ENCODE measurements around the gene ALDH3B1.

ALDH3B1 gene

DNA sequence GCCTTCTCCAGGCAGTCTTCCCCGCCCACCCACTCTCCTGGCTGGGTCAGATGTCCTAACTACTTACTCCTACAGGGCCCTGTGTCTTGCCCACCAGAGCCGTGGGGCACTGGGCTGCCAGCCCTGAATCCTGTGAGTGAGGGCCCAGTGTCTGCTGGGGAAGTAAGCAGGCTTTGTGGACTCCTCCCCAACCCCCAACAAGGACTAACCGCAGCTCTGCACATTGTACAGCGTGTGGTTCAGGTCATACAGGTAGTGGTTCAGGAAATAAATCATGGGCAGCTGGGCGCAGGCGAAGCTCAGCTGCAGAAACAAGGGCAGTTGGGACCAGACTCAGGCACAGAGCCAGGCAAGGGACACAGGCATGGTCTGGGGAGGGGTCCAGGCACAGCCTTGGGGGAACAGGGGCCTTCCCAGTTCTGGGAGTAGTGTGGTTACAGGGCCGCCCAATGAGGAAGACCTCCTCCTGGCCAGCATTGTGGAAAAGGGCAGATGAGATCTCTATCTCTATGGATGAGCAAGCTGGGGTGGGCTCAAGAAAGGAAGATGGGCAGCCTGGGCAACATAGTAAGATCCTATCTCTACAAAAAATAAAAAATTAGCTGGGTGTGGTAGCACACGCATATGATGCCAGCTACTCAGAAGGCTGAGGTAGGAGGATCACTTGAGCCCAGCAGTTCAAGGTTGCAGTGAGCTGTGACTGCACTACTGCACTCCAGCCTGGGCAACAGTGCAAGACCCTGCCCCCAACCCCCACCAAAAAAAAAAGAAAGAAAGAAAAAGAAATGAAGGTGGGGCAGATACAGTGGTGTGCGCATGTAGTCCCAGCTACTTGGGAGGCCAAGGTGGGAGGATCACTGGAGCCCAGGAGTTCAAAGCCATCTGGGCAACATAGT lies 11.7 kb upstream of the ALDH3B1 start:
- peak; percentile 37 for DNase-seq

DNA sequence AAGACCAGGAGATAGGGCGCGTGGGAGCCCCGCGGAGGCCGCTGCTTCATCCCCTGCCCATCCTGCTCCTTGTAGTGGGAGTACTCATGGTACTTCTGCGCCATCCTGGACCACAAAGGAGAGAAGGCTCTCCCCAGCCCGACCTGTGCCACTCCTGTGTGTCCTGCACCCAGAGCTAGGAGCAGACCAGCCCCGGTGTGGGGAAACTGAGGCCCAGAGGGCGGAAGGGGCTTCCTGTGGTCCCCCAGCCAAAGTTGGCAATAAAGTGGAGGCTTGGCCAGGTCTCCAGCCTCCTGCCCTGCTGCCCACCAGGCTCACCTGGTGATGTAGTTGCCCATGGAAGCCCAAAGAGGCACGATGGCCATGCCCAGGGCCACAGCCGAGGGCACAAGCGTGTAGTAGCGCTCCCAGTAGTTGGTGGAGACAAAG lies 10.9 kb upstream of the ALDH3B1 start:
- DNase-seq: no peak

DNA sequence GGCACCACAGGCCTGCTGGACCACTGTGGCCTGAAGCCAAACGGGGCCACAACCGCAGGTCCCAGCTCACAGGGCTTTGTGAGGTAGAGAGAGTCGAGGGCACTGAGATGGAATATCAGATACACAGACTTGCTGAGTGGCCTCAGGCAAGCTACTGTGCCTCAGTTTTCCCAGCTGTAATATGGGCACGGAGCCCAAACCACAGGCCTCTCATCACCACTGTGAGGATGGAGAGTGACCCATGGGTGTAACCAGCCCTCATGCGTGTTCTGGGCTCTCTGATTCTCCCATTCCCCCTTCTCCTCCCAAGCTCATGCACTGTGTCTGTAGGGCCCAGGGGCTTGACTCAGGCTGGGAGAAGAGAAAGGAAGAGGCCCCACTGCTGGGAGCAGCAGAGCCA lies 10.4 kb upstream of the ALDH3B1 start:
- no peak for DNase-seq

DNA sequence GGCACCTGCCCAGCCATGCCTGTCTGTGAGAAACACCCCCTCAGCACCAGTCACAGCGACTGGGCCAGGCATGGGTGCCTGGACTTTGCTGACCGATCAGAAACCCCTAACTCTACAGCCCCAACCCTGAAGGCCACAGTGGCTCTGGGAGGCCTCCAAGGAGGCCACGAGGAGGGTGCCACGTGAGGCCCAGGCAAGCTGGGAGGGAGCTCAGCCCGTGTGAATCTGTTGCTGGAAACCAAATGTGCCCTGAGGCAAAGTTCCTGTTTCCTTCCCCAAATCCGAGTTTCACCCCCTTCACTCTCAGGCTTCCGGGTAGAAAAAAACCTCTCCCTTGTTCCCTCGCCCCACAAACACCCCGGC lies 7.6 kb upstream of the ALDH3B1 start:
- DNase-seq: peak; percentile 90

DNA sequence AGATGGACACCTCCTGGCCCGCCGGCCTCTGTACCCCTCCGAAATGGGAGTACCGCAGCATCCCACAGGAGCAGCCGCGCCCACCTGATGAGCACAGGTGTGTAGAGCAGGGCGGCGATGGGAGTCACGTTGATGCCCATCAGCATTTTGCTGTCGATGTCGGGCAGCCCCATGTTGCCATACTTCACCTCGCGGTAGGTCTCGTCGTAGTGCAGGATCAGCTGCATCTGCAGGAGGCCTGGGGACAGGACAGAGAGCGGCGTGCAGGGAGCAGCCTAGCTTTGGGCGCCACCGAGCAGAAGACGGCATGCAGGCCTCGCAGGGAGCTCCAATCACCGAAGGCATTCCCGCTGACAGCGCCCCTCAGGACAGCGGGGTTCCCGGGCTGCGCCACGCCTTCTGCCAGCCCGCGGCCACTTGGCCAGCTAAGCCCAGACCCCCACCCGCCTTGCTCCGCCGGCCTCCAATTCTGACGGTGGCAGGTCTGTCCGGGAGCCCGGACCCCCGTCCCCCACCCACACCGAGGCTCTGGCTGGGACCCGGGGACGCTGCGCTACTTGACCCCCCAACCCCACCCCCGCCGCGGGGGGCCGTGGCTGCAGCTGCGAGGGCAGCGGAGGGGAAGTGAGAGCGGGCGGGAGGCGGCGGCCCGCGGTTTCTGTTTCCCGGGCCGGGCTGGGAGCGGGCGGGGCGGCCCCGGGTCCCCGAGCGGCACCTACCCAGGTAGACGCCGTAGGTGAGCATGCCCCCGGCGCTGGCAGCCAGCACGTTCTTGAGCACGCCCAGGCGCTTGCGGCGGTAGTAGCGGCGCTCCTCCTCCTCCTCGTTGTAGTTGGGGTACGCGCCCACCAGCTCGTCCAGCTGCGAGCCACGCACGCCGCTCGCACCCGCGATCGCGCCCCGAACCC lies 6.9 kb upstream of the ALDH3B1 start:
- peak; percentile 48 for DNase-seq

DNA sequence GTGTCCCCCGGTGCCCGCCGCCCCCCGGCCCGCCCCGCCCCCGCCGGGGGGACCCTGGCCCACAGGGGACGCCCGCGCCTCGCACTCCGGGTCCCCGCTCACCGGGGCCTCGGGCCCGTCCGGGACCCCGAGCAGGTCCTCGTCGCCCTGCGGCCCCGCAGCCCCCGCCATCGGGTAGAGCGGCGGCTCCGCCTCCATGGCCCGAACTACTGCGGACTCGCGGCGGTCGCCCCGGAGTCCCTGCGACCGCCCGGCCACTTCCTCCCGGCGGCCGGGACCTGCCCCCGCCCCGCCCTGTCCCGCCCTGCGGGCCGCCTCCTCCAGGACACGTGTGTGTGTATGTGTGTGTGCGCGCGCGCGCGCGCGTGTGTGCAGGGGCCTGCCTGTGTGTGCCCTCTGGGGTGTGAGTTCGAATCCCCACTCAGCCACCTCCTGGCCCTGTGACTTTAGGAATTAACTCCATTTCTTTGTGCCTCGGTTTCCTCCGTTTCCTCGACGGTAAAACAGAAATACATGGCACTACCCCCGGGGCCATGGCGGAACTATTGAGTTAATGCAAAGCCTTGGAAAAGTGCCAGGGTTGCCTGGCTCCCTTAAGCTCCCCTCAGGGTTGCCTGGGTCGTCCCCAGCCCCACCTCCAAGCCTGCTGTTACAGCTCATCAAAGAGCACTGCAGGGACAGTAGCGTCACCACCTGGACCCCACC lies 6.1 kb upstream of the ALDH3B1 start, which contains the start of gene UNC93B1:
Gene UNC93B1 (minus strand): TSS at position 252 of the 705 bp plus-strand sequence. CDS start 54 bp downstream, at position 198.
- DNase-seq: peak; percentile 86

DNA sequence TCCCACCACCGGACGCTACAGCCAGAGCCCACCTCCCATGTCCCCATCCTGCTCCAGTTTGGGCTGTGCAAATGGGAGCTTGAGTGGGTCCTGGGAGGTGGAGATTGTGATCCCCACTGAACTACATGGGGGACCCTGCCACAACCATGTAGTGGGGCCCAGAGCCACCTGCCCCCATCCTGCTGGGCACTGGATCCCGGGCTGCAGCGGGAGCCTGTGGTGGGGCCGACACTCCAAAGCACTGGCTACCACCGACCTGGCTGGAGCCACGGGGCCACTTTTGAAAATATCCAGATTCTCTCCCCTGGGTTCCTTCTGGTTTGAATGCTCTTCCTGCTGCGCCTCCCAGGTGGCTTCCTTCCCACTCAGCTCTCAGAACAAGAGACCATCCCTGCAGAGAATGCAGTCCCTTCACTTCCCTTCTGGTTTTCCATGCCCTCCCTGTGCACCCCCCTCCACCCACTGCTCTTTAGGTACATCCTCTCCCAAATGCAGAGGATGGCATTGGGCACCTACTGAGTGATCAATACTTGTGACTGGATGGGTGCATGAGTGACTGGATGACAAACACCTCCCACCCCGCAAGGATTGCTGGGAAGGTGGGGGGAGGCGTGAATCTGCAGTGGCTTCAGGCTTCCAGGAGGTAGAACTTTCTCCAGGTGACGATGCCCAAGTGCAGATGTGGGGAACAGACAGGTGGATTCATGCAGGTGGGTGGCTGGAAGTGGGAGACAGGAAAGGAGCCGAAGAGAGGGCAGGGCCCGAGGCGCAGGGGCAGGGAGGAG lies 5.4 kb upstream of the ALDH3B1 start:
- DNase-seq: no peak

DNA sequence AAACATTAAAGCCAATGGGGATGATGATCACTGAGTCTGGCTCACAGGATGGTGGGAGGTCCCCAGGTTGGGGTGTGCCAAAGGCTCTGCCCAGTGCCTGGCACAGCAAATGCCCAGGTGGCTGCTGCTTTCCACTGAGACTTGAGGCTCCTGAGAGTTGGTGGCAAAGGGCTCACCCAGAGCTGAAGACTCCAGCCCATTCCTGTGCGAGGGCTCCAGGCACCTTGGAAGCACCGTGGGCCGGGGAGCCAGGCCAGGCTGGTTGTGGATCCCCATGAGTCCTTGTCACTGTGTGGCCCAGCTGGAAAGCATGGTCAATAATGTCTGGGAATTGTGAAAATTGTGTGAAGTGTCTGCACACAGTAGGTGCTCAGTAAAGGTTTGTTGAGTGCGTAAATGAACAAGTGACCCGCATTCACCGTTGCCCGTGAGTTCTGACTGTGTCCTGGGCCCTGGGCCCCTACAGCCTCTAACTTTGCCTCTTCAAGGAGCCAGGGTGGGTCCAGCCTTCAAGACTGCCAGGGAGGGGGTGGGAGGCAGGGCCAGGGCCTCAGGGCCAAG lies 3.4 kb upstream of the ALDH3B1 start:
- DNase-seq: no peak

DNA sequence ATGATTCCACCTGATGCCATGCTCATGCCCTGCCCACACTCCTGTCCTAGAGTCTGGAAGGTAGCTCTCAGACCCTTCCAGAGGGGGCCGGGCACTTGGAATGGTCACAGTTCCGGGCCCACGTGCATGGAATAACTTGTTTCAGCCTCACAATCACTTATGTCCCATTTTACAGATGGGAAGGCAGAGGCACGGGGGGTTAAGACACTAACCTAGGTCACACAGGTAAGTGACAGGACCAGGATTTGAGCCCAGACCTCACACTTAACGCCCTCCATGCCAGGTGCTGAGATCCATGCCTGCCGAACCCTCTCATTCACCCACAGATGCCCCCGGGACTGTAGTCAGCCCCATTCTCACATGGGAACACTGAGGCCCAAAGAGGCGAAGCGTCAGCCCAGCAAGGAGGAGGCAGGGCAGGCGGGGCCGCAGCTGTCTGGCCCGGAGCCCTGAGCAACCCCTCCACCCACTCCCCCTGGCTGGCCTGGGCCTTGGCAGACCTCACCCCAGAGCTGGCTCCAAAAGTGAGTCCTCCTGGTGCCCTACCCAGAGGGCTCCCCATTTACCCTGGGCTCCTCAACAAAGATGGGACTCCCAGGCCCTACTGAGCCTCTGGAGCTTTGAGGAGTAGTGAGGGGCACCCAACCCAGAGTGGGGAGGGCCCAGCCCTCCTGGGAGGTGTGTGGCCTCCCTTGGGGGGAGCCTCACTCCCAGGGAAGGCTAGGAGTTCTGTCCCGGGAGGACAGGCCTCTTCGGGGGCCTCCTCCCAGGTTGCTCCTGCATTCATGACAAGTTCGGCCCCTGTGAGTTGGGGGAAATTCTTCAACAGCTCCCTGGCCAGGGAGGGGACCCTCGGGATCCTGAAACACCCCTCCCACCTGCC lies 2.4 kb upstream of the ALDH3B1 start:
- no peak for DNase-seq

DNA sequence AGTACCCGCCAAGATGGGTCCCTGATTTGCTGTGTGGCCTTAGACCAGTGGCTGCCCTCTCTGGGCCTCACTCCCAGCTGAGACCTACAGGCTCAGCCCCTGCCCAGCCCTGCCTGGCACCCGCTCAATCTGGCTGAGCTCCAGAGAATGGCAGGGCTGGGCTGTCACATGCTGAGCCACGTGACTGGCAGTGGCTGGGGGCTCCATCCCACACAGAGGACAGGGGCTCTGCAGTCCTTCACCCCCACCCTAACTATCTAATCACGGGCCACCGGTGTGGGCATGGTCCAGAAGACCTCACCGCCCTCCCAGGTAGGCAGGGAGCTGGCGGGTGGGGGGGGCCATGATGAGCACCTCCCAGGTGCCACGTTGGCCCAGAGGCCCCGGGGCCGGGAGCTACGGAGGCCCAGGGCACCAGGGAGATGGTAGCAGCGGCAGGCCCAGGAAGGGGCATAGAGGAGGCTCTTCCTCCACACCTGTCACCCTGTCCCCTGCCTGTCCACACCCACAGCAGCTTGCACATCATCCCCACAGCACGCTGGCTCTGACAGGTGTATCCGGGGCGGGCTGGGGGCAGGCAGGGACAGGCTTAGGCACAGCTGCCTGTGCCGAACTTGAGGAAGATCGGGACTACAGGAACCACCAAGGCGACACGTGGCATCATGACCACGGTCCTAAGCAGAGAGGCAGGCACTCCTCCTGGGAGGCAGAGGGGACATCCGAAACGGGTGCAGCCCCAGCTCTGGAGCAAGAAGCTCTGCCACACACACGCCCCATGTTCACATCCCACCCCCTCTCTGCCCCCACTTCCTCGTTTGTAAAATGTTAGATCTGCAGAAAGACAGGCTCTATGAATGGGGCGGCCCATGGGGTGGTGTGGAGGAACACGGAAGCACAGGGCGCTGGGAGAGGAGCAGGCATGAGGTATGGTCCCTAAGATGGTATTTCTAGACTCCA lies 1.5 kb upstream of the ALDH3B1 start:
- peak; percentile 59 for DNase-seq

DNA sequence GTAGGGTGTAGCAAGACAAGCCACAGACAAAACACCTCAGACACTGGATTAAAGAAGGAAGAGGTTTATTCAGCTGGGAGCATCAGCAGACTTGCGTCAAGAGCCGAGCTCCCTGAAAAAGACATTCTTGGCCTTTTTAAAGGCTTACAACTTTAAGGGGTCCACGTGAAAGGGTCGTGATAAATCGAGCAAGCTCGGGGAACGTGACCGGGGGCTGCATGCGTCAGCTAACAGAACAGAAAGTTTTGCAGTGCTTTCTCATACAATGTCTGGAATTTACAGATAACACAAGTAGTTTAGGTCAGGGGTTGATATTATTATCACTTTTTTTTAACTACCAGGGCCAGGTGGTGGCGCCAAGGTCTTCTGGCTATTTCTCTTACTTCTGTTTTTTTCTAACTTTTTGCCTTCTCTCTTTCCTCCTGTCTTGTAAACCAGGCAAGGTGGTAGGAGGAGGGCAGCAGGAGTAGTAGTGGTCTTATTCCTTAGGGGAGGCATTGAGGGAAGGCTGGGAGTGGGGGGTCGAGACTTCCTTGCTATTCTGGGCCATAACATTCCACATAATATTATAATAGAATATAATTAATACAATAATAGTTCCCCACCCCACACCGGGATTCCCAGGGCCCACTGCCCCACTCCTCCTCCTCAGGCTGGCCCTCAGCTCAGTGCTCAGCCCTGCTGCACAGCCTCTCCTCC lies 587 bp upstream of the ALDH3B1 start:
- peak; percentile 73 for DNase-seq

DNA sequence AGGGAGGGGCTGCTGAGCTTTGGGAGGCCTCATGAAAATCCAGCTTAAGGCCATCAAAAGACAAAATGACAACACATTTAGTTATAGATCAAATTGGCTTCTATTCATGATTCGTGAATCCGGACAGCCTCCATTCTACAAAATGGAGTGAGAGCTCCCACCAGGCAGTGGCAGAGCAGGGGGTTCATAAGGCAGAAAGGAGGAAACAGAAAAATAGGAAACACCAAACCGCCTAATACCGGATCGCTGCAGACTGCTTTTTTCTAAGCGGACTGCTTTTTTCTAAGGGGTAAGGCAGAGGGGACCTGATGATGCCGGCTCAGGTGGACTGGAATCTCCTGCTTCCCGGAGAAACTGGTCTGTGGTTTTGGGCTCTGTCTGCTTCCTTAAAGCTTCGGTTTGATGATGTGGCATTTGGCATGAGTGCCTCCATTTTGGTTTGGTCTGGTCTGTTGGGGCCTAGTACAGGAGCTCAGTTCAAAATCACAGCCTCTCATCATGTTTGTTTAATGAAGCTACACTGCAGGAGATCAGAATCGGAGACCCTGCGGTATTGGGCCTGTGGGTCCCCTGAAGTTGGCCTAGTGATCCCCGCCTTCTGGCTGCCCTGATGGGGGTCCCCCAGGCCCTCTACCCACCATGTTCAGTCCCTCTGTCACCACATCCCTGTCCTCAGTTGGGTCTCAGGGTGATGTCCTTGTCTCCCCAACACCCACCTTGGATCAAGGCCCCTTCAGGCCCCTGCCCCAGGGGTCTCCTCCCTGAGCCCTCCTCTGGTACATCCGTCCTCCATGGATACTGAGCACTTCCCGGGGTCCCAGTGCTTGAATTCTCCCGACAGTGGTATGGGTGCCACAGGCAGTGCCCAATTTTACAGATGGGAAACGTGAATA lies 1.2 kb downstream of the ALDH3B1 start:
- peak; percentile 42 for DNase-seq

DNA sequence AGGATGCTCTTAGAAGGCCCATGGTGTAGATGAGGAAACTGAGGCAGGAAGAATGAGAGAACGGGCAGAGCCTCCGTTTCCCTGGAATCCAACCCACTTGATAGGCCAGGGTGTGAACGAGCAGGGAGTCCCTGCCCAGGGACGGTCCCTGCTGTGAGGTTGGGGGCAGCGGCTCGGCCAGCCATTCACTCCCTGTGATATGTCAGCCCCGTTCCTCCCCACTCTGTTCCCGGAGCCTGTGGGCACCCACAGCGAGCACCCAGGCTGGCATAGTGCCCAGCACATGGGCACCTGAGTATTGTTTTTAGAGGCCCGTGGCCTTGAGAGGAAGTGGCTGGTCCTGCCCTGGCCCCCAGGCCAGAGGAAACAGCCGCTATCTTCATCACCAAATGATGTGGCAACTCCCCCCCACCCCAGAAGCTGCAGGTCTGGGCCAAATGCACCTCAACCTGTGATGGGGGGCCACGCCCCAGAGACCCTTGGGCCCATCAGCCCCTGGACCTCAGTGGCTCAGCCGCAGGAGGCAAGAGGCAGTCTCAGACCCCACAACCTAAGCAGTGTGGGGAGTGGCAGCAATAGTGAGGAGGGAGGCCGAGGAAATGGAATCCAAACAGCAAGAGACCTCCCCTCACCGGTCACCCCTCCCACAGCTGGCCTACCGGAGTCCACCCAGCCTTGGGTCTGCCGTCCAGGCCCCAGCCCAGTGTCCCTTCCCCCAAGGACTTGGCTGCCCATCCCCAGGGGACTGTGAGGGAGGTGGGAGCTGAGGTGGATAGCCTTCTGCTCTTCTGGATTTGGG lies 2.1 kb downstream of the ALDH3B1 start:
- no peak for DNase-seq

DNA sequence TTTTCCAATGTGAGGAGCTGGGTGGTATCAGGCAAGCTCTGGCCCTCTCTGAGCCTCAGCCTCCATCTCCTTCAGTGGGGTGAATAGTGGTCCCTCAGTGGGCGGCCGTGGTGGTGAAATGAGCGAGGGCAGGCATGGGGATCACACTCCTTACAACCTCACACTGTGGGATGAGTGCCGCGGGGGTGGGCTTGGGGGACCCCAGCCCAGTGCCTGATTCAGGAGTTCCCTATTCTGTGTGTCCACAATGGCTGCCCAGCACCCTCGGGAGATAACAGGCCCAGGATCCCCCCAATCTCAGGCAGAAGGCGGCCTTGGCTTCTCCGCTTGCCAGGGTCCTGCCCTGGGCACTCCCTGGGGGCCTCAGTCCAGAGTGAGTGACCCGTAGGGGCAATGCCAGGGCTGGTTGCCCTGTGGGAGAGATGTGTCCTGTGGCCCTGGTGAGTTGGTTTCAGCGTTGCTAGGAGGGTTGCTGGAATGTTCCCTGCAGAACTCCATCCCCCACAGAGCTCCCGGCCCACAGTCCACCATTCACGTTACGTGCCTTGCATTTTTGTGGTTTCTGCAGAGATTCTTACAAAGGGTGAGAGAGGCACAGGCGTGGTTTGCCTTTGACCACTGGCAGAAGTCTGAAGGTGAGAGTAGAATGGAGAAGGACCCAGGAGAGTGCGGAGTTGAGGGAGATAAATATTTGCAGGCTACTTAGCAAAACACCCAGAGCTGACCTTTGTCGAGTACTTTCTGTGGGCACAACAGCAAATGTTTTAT lies 2.9 kb downstream of the ALDH3B1 start:
- no peak for DNase-seq

DNA sequence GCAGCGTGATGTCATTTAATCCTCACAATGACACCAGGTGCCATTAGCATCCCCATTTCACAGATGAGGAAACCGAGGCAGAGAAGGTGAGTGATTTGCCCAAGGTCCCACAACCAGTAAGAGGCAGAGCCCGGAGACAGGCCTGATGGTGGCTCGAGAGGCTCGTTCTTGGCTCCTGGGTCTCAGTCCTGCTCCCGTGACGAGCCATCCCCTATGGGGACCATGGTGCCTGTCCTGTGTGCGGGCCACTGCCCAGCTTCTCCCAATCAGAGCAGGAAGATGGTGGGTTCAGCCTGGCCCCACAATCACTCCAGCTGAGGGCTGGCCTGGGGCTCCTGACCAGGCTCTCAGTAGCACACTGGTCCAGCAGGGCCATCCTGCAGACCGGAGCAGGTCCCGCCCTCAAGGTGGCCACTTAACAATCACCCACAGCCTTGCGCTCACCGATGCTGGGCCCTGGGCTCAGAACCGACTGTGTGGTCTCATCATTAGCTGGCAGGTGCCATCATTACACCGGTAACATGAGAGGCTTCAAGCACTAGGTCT lies 3.6 kb downstream of the ALDH3B1 start:
- no peak for DNase-seq

All from MV-4-11 (cell line).